Femur (tissue), 1 donor: ENCODE results near the gene RNF133.
A peak's percentile ranks its signal among the peaks of the same experiment; 100 is the strongest.
"Not testable (repeated sequence)": the region's sequence is repeated elsewhere in the genome, so short reads cannot be mapped to it uniquely, and the experiment has no call there.

Source experiments
- DNase-seq: peaks from one replicate; pipeline ENCODE4 v3.0.0-alpha.2; 2017

Gene RNF133

GRCh38 chr7:122688400-122688998, 10.4 kb downstream of the RNF133 start:
- no peak for DNase-seq

- no peak for DNase-seq
These were observed 12.5 kb downstream of the RNF133 start for GRCh38 chr7:122686360-122686878.

- no peak for DNase-seq
These were observed 14.4 kb downstream of the RNF133 start for GRCh38 chr7:122684504-122684903.

- no peak for DNase-seq
These were observed 15.9 kb downstream of the RNF133 start for GRCh38 chr7:122682815-122683550.

GRCh38 chr7:122681186-122681585, 17.7 kb downstream of the RNF133 start:
- DNase-seq = not testable (repeated sequence)

GRCh38 chr7:122679813-122680212, 19.1 kb downstream of the RNF133 start:
- no peak for DNase-seq

GRCh38 chr7:122679269-122679709, 19.6 kb downstream of the RNF133 start:
- DNase-seq = not testable (repeated sequence)

GRCh38 chr7:122677149-122677548, 21.8 kb downstream of the RNF133 start:
- DNase-seq = no peak

GRCh38 chr7:122676466-122676865, 22.5 kb downstream of the RNF133 start:
- DNase-seq = no peak

- no peak for DNase-seq
These were observed 23.3 kb downstream of the RNF133 start for GRCh38 chr7:122675621-122676020.

GRCh38 chr7:122675011-122675410, 23.9 kb downstream of the RNF133 start:
- DNase-seq = no peak

- peak; percentile 59 for DNase-seq
These were observed 24.4 kb downstream of the RNF133 start for GRCh38 chr7:122674502-122674901.

- no peak for DNase-seq
These were observed 25.0 kb downstream of the RNF133 start for GRCh38 chr7:122673951-122674350.

GRCh38 chr7:122672536-122672935, 26.4 kb downstream of the RNF133 start:
- DNase-seq = no peak

GRCh38 chr7:122663733-122664132, 35.2 kb downstream of the RNF133 start:
- no peak for DNase-seq

- no peak for DNase-seq
These were observed 40.1 kb downstream of the RNF133 start for GRCh38 chr7:122658856-122659255.

GRCh38 chr7:122653685-122654084, 45.2 kb downstream of the RNF133 start:
- DNase-seq = no peak

- DNase-seq = no peak
These were observed 46.0 kb downstream of the RNF133 start for GRCh38 chr7:122652876-122653275.

- DNase-seq = no peak
These were observed 47.5 kb downstream of the RNF133 start for GRCh38 chr7:122651451-122651850.
